GM21723 (cell line): ENCODE data around the gene ZXDC.

Experiments
- ATAC-seq: cut with Tn5 transposase; IDR thresholded peaks from one replicate; pipeline ENCODE4 v1.9.1; 2021; ENCODE audit warnings: mild to moderate bottlenecking, moderate library complexity; ENCODE audit not compliant: unreplicated experiment

The ZXDC gene

GRCh38 chr3:126474498-126475412, 936 bp downstream of the ZXDC start:
- peak; percentile 30 for ATAC-seq

GRCh38 chr3:126473292-126474168, 2.2 kb downstream of the ZXDC start:
- no peak for ATAC-seq

GRCh38 chr3:126472277-126473006, 3.2 kb downstream of the ZXDC start:
- ATAC-seq = no peak

GRCh38 chr3:126469479-126469878, 6.2 kb downstream of the ZXDC start:
- ATAC-seq = no peak

- ATAC-seq = no peak
These were observed 7.4 kb downstream of the ZXDC start for GRCh38 chr3:126468028-126468891.

GRCh38 chr3:126467611-126467955, 8.1 kb downstream of the ZXDC start:
- no peak for ATAC-seq

- no peak for ATAC-seq
These were observed 8.6 kb downstream of the ZXDC start for GRCh38 chr3:126466886-126467610.

- no peak for ATAC-seq
These were observed 9.7 kb downstream of the ZXDC start for GRCh38 chr3:126465928-126466544.

- no peak for ATAC-seq
These were observed 10.7 kb downstream of the ZXDC start for GRCh38 chr3:126464997-126465396.

- ATAC-seq = no peak
These were observed 11.2 kb downstream of the ZXDC start for GRCh38 chr3:126464494-126464893.

GRCh38 chr3:126464093-126464492, 11.6 kb downstream of the ZXDC start:
- no peak for ATAC-seq

GRCh38 chr3:126463521-126463920, 12.2 kb downstream of the ZXDC start:
- ATAC-seq = no peak

- ATAC-seq = no peak
These were observed 14.1 kb downstream of the ZXDC start for GRCh38 chr3:126461450-126462070.

GRCh38 chr3:126460381-126460780, 15.3 kb downstream of the ZXDC start:
- no peak for ATAC-seq

GRCh38 chr3:126459763-126460127, 15.9 kb downstream of the ZXDC start:
- no peak for ATAC-seq

GRCh38 chr3:126459111-126459762, 16.5 kb downstream of the ZXDC start:
- no peak for ATAC-seq

- ATAC-seq = no peak
These were observed 18.8 kb downstream of the ZXDC start for GRCh38 chr3:126456766-126457388.

- ATAC-seq = no peak
These were observed 19.5 kb downstream of the ZXDC start for GRCh38 chr3:126456211-126456610.
